Endometrial microvascular endothelial cells (primary cell): ENCODE measurements around the gene GAK. TPM values are rescaled to one million over a fixed set of nuclear protein-coding genes. Genes with fewer than 3 reads are reported as not detected.

Source experiments
- in situ Hi-C: cut with HindIII; loops from 2 replicates; pipeline ENCODE4 v1.10.0; 2017; ENCODE audit warnings: low sequenced_read_pairs, low pct_unique_long_range_greater_than_20kb; ENCODE audit errors: inconsistent ontology term
- total RNA-seq: library from RNA; depleted of rRNA; stranded (reverse); fragments of >200 nt; gene quantifications from one replicate; pipeline ENCODE4 v1.2.3, GENCODE V29; 2015; ENCODE audit errors: inconsistent ontology term

Gene GAK
- total RNA-seq, 1 donor from 2014 or later = 79.9 TPM

DNA sequence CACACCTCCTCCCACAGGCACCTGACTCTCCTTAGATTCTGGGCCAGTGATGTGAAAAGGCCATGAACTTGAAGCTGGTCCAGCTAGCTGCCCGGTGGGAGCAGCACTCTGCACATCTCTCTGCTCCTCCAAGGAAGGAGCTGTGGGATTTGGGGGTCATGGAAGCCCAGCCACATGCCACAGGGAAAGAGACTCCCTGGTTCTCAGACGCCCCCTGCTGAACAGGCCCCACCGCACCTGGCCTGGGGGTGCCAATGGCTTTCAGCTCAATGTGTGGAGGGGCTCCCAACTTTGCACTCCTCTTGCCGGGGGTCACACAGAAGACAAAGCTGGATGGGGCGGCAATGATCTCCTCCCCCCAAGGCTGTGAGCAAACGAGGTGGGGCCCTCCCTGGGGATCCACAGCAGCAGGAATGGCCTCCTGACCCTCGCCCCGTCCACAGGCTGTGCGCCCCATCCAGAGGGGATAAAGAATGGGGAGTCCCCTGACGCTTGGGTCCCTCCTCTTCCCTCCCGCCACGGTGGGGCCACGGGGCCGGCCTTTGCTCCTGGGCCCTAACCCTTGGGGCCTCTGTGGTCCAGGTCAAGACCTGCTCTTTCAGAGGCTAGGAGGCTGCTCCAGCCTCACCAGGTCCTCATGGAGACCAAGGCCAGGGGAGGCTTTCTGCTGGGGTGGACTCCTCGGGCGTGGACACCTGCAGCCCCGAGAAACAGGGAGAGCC lies 51.3 kb downstream of the GAK start:
- in situ Hi-C loops = no loop called here

- in situ Hi-C loops = no loop called here
These were observed 52.4 kb downstream of the GAK start for GRCh38 chr4:879729-880077.

GRCh38 chr4:878796-879728 lies 53.1 kb downstream of the GAK start:
- in situ Hi-C loops = no loop called here

DNA sequence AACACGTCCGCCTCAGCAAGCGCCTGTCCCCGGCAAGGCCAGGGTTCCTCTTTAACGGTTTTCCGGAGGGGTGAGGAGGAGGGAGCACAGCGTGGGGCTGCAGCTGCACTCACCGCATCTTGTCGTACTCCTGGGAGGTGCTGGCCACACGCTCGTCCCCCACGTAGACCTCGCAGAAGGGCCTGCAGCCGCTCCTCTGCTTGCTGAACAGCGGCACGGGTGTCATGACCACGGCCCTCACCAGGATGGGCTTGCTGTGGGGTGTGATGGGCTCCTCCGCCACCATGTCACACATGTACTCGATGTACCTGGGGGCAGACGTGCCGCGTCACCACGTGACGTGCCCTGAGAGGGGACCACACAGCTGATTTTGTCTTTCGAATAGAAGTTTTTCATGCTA lies 54.6 kb downstream of the GAK start:
- in situ Hi-C loops = no loop called here

- in situ Hi-C loops = no loop called here
These were observed 55.3 kb downstream of the GAK start for GRCh38 chr4:876780-877179.

- in situ Hi-C loops = no loop called here
These were observed 56.2 kb downstream of the GAK start for GRCh38 chr4:875818-876423.

DNA sequence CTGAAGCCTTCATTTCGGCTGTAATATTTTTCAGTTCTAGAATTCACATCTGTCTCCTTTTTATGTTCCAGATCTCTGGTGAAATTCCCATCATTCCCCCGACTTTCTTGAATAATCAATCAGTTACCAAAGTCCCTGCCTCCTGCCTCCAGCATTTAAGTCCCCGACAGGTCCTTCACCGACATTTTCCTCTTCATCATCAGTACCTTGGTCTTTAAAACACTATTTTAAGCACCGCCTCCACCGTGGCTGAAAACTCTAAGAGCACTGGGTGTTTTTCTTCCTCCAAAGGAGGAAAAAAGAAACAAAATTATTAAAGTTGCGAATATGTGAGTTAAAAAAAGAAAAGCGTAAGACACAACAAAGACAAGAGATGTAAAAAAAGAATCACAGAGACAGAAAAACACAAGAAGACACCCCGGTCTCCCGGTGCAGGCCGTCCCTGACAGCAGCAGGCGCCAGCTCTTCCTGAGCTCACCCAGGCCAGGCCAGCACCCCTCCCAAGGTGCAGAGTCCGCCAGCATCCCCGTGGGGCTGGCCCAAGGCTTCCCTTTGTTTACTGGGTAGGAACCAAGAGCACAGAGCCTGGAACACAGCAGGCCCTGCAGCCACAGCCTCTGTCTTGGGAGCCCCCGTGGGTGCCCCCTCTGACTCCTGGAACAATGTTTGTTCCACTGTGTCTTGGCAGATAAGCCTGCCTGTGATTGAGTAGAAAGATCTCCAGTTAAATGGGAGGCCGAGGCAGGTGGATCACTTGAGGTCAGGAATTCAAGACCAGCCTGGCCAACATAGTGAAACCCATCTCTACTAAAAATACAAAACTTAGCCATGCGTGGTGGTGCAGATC lies 56.9 kb downstream of the GAK start:
- in situ Hi-C loops = no loop called here

GRCh38 chr4:874056-874455 lies 58.1 kb downstream of the GAK start:
- in situ Hi-C loops = no loop called here

DNA sequence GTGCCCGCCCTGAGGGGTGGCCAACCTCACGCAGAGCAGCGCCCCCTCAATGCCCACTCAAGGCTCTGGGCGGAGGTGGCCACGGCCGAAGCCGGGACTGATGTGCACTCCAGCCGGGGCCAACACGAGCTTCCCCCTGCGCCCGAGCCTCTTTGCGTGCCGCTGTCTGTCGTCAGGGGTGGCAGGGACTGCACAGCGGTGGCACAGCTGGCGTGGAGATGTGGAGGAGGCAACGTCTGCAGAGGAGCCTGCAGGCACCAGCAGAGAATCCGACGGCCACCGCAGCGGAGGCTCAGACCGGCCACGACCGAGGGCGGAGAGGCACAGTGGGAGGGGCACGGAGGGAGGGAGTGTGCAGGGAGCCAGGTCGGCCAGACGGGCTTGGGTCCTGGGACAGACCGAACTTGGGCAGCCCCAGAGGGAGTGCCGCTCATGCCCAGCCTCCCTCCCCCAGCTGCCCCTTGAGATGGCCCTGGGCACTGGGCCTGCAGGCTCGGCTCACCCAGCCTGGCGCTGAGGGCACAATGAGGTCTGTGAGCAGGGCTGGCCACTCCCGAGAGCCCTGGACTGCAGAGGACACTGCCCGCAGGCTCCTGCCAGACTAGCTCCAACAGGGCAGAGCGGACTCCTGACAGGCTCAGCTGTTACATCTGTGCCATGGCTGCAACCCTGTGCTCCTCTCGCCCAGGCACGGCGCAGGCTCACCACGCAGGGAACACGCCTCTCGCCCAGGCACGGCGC lies 59.7 kb downstream of the GAK start:
- in situ Hi-C loops = no loop called here

DNA sequence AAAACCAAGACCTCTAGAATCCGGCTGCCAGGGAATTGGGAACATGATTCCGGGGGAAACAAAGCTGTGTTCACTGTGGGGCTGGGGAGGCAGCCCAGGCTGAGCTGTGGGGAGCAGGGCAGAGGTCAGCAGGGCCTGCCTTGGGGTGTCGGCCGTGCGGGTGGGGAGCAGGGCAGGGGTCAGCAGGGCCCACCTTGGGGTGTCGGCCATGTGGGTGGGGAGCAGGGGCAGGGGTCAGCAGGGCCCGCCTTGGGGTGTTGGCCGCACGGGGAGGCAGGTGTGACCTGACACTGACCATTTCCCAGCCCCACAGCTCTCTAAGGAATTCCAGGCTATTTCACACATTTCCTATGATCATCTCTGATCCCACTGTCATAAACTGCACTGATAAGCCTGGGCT lies 60.6 kb downstream of the GAK start:
- in situ Hi-C loops = no loop called here

DNA sequence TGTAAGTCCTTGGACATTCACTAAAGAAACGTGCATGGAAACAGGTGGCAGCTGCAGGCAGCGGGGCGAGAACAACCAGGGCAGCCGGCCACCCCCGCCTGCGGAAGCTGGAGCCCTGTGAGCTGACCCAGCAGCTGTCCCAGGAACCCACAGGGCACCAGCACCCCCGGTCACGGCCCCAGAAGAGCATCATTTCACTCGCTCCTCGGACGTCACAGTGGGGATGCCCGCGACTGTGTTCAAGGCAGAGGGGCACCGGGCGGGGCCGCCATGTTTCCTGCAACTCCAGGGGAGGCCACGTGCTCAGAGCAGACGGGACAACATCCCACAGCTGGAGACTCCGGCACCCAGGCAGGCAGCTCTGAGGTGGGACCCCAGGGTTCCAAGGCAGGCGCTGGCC lies 61.2 kb downstream of the GAK start:
- in situ Hi-C loops = no loop called here

DNA sequence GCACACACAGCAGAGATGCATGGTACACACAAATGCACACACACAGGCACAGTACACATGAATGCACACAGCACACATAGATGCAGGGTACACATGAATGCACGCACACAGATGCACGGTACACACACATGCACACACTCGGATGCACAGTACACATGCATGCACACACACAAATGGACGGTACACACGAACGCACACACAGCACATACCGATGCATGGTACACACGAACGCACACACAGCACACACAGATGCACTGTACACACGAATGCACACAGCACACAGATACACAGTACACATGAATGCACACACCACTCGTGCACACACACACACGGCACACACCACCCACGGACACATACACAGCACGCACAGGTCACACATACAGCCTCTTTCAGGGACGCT lies 62.3 kb downstream of the GAK start:
- in situ Hi-C loops = no loop called here

DNA sequence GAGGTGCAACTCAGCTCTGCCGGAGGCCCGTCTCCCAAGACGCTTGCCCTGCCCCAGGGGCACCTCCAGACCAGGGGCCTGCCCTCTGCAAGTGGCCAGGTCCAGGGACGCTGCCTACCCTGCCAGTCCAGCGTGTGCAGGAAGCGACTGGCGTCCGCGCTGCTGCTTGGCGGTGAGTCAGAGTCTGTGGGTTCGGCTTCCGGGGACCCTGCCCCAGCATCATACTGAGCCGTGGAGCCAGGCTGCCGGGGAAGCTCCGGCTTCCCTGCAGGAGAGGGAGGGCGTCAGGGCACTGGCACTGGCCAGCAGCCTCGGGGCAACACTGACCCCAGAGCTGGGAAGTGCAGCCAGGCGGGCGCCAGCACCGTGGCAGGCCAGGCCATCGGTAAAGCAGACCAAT lies 63.7 kb downstream of the GAK start:
- in situ Hi-C loops = no loop called here

DNA sequence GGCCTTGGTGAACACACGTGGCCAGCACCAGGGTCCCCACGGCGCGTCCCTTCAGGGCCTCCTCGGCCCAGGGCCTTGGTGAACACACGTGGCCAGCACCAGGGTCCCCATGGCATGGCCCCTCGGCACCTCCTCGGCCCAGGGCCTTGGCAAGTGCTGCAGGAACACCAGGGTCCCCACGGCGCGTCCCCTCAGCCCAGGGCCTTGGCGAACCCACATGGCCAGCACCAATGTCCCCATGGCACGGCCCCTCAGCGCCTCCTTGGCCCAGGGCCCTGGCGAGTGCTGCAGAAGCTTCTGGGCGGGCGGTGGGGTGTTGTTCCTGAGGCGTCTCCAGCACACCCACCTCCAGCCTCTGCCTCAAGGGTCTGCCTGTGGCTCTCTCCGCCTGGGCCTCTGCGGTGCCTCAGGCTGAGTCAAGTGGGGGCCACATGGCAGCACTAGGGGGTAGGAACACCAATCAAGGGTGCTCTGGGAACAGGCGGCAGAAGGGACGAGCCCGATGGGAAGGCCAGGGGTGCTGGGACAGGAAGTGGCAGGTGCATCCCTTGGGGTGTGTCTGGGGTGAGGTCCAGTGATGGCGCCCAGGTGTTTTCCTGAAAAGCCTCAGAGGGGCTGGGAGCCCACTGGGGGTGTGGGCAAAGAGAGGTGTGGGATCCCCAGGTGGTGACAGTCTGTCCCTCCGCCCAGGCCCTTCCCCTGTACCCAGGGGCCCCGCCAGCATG lies 64.4 kb downstream of the GAK start:
- in situ Hi-C loops = no loop called here

- in situ Hi-C loops = no loop called here
These were observed 65.2 kb downstream of the GAK start for GRCh38 chr4:866761-867390.

DNA sequence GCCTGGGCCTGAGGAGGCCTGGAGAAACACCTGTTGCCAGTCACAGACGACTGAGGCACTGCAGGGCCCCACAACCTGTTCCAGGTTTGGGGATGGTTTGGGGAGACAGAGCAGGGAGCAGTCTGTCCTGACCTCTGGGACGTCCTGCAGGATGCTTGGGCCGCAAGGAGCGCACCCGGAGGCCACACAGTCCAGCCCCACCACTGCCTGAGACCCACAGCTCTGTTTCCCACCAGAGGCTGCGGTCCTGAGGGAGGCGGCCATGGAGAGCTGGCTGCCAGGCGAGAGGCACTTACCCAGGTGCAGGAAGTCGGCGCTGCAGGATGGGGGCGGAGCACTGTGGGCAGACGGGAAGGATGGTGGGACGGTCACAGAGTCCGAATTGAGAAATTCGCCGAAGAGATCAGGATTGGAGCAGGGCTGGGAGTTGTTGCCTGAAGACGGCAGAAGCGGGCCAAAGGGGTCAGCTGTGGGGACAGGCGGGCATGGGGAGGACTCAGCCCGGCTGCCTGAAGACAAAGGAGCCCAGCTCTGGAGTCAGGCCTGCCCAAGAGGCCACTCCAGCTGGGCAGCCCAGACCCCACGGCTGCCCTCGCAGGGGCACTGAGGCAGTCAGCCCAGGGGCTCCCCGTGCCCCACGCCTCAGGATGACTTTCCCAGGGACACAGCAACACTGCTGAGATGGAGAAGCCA lies 65.9 kb downstream of the GAK start:
- in situ Hi-C loops = no loop called here

GRCh38 chr4:865572-865971 lies 66.5 kb downstream of the GAK start:
- in situ Hi-C loops = no loop called here
